ENCODE measurements around the gene PLOD2.

Gene PLOD2

GRCh38 chr3:146072824-146073223, 88.2 kb downstream of the PLOD2 start:
- Histone ChIP-seq H3K4me1 (ENCODE audit: control insufficient read depth, low read length) (no peaks in the 10 kb centered on the region), H3K27me3 (ENCODE audit: control insufficient read depth, low read length) (no peaks in the 10 kb centered on the region), H3K4me2 (ENCODE audit: low read length) (no peak overlapping the region), H3K79me2 (ENCODE audit: control insufficient read depth, low read length) (no peaks in the 10 kb centered on the region), H3K9me2 (replicated peaks; ENCODE audit: control insufficient read depth, low read length) (no peaks in the 10 kb centered on the region), H3K36me3 (ENCODE audit: control insufficient read depth, low read length) (no peaks in the 10 kb centered on the region), H3K9me3 (ENCODE audit: control insufficient read depth, insufficient read depth, low read length) (no peaks in the 10 kb centered on the region), H3F3A (ENCODE audit: control insufficient read depth, insufficient read depth) (no peaks in the 10 kb centered on the region), H3K27ac (ENCODE audit: low read depth, low read length) (no peak overlapping the region), H4K20me1 (ENCODE audit: control insufficient read depth, insufficient read depth, low read depth, low read length) (no peaks in the 10 kb centered on the region), H3K4me3 (ENCODE audit: low read length) (no peak overlapping the region)
- TF ChIP-seq, protein P1, sequence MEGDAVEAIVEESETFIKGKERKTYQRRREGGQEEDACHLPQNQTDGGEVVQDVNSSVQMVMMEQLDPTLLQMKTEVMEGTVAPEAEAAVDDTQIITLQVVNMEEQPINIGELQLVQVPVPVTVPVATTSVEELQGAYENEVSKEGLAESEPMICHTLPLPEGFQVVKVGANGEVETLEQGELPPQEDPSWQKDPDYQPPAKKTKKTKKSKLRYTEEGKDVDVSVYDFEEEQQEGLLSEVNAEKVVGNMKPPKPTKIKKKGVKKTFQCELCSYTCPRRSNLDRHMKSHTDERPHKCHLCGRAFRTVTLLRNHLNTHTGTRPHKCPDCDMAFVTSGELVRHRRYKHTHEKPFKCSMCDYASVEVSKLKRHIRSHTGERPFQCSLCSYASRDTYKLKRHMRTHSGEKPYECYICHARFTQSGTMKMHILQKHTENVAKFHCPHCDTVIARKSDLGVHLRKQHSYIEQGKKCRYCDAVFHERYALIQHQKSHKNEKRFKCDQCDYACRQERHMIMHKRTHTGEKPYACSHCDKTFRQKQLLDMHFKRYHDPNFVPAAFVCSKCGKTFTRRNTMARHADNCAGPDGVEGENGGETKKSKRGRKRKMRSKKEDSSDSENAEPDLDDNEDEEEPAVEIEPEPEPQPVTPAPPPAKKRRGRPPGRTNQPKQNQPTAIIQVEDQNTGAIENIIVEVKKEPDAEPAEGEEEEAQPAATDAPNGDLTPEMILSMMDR (IDR thresholded peaks at IDR 0.05; ENCODE audit: low read depth, low read length, poor library complexity, severe bottlenecking): no peak
- TF ChIP-seq EZH2phosphoT487 (IDR thresholded peaks at IDR 0.05; ENCODE audit: borderline replicate concordance, low read length): no peak

- Histone ChIP-seq H3K4me1 (ENCODE audit: control insufficient read depth, low read length) (no peaks in the 10 kb centered on the region), H3K79me2 (ENCODE audit: control insufficient read depth, low read length) (no peaks in the 10 kb centered on the region), H3K9me3 (ENCODE audit: control insufficient read depth, insufficient read depth, low read length) (no peaks in the 10 kb centered on the region), H3K27me3 (ENCODE audit: control insufficient read depth, low read length) (no peaks in the 10 kb centered on the region), H3F3A (ENCODE audit: control insufficient read depth, insufficient read depth) (no peaks in the 10 kb centered on the region), H3K27ac (ENCODE audit: low read depth, low read length) (no peak overlapping the region), H3K36me3 (ENCODE audit: control insufficient read depth, low read length) (no peaks in the 10 kb centered on the region), H4K20me1 (ENCODE audit: control insufficient read depth, insufficient read depth, low read depth, low read length) (no peaks in the 10 kb centered on the region), H3K4me2 (ENCODE audit: low read length) (no peak overlapping the region), H3K9me2 (replicated peaks; ENCODE audit: control insufficient read depth, low read length) (no peaks in the 10 kb centered on the region), H3K4me3 (ENCODE audit: low read length) (no peak overlapping the region)
- TF ChIP-seq, protein P1 (IDR thresholded peaks at IDR 0.05; ENCODE audit: low read depth, low read length, poor library complexity, severe bottlenecking): no peak
- no peak for TF ChIP-seq EZH2phosphoT487 (IDR thresholded peaks at IDR 0.05; ENCODE audit: borderline replicate concordance, low read length)
These were observed 88.9 kb downstream of the PLOD2 start for GRCh38 chr3:146072061-146072460.

- no peak overlapping the region for H3K4me3 ChIP-seq (ENCODE audit: low read length)
- H3F3A ChIP-seq (ENCODE audit: control insufficient read depth, insufficient read depth): no peaks in the 10 kb centered on the region
- H3K27ac ChIP-seq (ENCODE audit: low read depth, low read length): no peak overlapping the region
- no peak for TF ChIP-seq EZH2phosphoT487 (IDR thresholded peaks at IDR 0.05; ENCODE audit: borderline replicate concordance, low read length)
- TF ChIP-seq, protein P1 (IDR thresholded peaks at IDR 0.05; ENCODE audit: low read depth, low read length, poor library complexity, severe bottlenecking): no peak
- H3K27me3 ChIP-seq (ENCODE audit: control insufficient read depth, low read length): no peaks in the 10 kb centered on the region
- no peaks in the 10 kb centered on the region for H3K4me1 ChIP-seq (ENCODE audit: control insufficient read depth, low read length)
- H3K36me3 ChIP-seq (ENCODE audit: control insufficient read depth, low read length): no peaks in the 10 kb centered on the region
- H3K9me2 ChIP-seq (replicated peaks; ENCODE audit: control insufficient read depth, low read length): no peaks in the 10 kb centered on the region
- H3K9me3 ChIP-seq (ENCODE audit: control insufficient read depth, insufficient read depth, low read length): no peaks in the 10 kb centered on the region
- no peaks in the 10 kb centered on the region for H3K79me2 ChIP-seq (ENCODE audit: control insufficient read depth, low read length)
- no peaks in the 10 kb centered on the region for H4K20me1 ChIP-seq (ENCODE audit: control insufficient read depth, insufficient read depth, low read depth, low read length)
- no peak overlapping the region for H3K4me2 ChIP-seq (ENCODE audit: low read length)
These were observed 89.4 kb downstream of the PLOD2 start for GRCh38 chr3:146071632-146072031.

GRCh38 chr3:146067048-146067447, 93.9 kb downstream of the PLOD2 start:
- Histone ChIP-seq H3K27me3 (ENCODE audit: control insufficient read depth, low read length) (no peaks in the 10 kb centered on the region), H3K36me3 (ENCODE audit: control insufficient read depth, low read length) (no peaks in the 10 kb centered on the region), H4K20me1 (ENCODE audit: control insufficient read depth, insufficient read depth, low read depth, low read length) (no peaks in the 10 kb centered on the region), H3K79me2 (ENCODE audit: control insufficient read depth, low read length) (no peaks in the 10 kb centered on the region), H3K4me1 (ENCODE audit: control insufficient read depth, low read length) (no peaks in the 10 kb centered on the region), H3K9me2 (replicated peaks; ENCODE audit: control insufficient read depth, low read length) (no peaks in the 10 kb centered on the region), H3K4me2 (ENCODE audit: low read length) (no peak overlapping the region), H3F3A (ENCODE audit: control insufficient read depth, insufficient read depth) (no peaks in the 10 kb centered on the region), H3K4me3 (ENCODE audit: low read length) (no peak overlapping the region), H3K9me3 (ENCODE audit: control insufficient read depth, insufficient read depth, low read length) (no peaks in the 10 kb centered on the region), H3K27ac (ENCODE audit: low read depth, low read length) (no peak overlapping the region)
- TF ChIP-seq, protein P1 (IDR thresholded peaks at IDR 0.05; ENCODE audit: low read depth, low read length, poor library complexity, severe bottlenecking): no peak
- no peak for TF ChIP-seq EZH2phosphoT487 (IDR thresholded peaks at IDR 0.05; ENCODE audit: borderline replicate concordance, low read length)

Measured in DOHH2 (cell line).